Measurements from ENCODE around the gene ENO1. TPM values are rescaled to one million over a fixed set of nuclear protein-coding genes. Genes with fewer than 3 reads are reported as not detected.
"Not testable (repeated sequence)": the region's sequence is repeated elsewhere in the genome, so short reads cannot be mapped to it uniquely, and the experiment has no call there.

ENO1 gene
- total RNA-seq, 1 donor from 2014 or later = 124 TPM

DNA sequence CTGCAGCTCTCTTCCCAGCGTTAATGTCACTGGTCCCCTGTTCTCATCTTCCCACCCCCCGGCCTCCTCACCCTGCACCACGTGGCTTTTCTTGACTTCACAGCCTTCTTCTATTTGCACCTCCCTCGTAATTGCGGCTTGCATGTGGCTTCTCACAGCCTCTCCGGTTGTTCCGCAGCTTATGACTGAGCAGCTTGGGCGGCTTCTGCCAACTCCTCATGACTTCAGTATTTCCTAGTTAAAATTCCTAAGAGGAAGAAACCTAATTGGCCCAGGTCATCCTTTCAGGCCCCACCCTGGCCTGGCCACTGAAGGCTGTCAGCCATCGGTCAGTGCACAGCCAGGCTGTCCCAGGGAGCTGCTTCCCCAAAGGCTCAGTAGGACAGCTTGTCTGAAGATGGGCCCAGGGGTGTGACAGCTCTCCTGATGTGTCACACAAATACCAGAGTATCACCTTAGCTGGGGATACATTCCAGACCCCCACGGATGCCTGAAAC, 52.5 kb downstream of the ENO1 start:
- H3K27ac ChIP-seq (replicated peaks) = no peak overlapping the region
- H3K9me3 ChIP-seq (replicated peaks) = no peaks in the 10 kb centered on the region
- TF ChIP-seq, protein P1, sequence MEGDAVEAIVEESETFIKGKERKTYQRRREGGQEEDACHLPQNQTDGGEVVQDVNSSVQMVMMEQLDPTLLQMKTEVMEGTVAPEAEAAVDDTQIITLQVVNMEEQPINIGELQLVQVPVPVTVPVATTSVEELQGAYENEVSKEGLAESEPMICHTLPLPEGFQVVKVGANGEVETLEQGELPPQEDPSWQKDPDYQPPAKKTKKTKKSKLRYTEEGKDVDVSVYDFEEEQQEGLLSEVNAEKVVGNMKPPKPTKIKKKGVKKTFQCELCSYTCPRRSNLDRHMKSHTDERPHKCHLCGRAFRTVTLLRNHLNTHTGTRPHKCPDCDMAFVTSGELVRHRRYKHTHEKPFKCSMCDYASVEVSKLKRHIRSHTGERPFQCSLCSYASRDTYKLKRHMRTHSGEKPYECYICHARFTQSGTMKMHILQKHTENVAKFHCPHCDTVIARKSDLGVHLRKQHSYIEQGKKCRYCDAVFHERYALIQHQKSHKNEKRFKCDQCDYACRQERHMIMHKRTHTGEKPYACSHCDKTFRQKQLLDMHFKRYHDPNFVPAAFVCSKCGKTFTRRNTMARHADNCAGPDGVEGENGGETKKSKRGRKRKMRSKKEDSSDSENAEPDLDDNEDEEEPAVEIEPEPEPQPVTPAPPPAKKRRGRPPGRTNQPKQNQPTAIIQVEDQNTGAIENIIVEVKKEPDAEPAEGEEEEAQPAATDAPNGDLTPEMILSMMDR (IDR thresholded peaks at IDR 0.05; ENCODE audit: borderline replicate concordance) = no peak
- no peaks in the 10 kb centered on the region for H3K36me3 ChIP-seq
- H3K4me1 ChIP-seq = peaks cover 23% of the 10 kb centered on the region
- intact Hi-C loops (cut with micrococcal nuclease) = no loop called here
- H3K27me3 ChIP-seq (ENCODE audit: low read depth) = no peaks in the 10 kb centered on the region
- no peak overlapping the region for H3K4me3 ChIP-seq
- DNase-seq = peak; percentile 25

DNA sequence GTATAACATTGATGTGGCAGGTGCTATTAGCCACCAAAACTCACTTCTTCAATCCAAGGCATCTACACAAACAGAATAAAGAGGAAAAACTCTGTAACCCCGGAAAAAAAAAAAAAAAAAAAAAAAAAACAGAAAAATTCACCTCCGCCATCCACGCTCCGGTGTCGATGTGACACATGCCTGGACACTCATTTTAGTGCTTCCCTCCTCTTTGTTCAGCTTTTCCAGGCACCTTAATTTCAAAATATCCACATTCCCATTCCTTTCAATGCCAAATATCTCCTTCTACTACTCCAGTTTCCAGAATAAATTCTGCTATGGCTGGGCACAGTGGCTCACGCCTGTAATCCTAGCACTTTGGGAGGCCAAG, 55.2 kb downstream of the ENO1 start:
- no peak overlapping the region for H3K4me3 ChIP-seq
- H3K9me3 ChIP-seq (replicated peaks) = no peaks in the 10 kb centered on the region
- H3K36me3 ChIP-seq = no peaks in the 10 kb centered on the region
- TF ChIP-seq, protein P1 (IDR thresholded peaks at IDR 0.05; ENCODE audit: borderline replicate concordance) = no peak
- H3K4me1 ChIP-seq = peaks cover 31% of the 10 kb centered on the region
- intact Hi-C loops (cut with micrococcal nuclease) = no loop called here
- H3K27me3 ChIP-seq (ENCODE audit: low read depth) = no peaks in the 10 kb centered on the region
- no peak for DNase-seq
- peak overlapping the region; percentile 79 for H3K27ac ChIP-seq (replicated peaks)

DNA sequence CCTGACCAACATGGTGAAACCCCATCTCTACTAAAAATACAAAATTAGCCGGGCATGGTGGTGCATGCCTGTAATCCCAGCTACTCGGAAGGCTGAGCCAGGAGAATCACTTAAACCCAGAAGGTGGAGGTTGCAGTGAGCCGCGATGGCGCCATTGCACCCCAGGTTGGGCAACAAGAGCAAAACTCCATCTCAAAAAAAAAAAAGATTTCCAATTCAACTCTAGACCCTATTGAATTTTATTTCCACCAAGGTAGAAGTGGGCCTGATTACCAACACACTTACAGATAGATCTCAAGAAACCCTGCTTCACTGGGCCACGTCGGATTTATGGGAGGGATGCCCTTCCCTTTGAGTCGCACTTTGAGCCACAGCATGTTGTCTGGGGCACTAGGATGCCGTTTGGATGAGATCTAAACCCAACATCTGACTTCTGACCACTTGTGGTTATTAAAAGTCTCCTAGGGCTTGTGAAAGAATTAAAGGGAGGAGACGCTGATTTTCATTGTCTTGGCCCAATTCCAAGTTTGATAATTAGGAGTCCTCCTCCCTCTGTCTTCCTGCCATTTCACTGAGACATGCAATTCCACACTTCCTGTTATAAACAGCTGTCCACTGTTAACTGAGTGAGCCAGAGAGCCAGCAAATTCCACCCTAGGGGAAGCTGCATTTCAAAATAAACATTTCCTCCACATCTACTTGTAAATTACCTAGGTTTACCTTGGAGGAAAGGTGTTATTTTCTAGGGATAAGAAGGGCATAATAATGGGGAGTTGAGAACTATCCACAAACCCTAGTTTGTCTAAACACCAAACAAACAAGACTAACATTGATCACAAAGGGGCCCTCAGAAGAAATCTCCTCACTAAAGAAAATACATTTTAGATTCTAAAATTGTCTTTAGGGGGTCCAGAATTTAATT, 55.9 kb downstream of the ENO1 start:
- H3K4me3 ChIP-seq = peak overlapping the region; percentile 17
- no peak for DNase-seq
- intact Hi-C loops (cut with micrococcal nuclease) = no loop called here
- no peaks in the 10 kb centered on the region for H3K9me3 ChIP-seq (replicated peaks)
- H3K36me3 ChIP-seq = no peaks in the 10 kb centered on the region
- TF ChIP-seq, protein P1 (IDR thresholded peaks at IDR 0.05; ENCODE audit: borderline replicate concordance) = no peak
- H3K4me1 ChIP-seq = peaks cover 35% of the 10 kb centered on the region
- no peaks in the 10 kb centered on the region for H3K27me3 ChIP-seq (ENCODE audit: low read depth)
- H3K27ac ChIP-seq (replicated peaks) = peak overlapping the region; percentile 79

DNA sequence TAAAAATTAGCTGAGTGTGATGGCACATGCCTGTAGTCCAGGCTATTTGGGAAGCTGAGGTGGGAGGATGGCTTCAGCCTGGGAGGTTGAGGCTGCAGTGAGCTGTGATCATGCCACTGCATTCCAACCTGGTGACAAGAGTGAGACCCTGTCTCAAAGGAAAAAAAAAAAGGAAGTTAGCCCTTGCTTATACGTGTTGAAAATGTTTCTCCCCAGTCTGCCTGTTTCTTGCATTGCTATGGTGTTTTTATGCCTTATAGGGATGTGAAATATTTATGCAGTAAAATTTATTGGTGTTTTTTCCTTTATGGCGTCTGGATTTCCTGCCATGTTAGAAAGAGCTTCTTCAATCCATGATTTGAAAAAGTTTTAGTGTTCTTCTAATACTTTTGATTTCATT, 57.4 kb downstream of the ENO1 start:
- H3K36me3 ChIP-seq = no peaks in the 10 kb centered on the region
- H3K9me3 ChIP-seq (replicated peaks) = no peaks in the 10 kb centered on the region
- no peaks in the 10 kb centered on the region for H3K27me3 ChIP-seq (ENCODE audit: low read depth)
- intact Hi-C loops (cut with micrococcal nuclease) = no loop called here
- H3K27ac ChIP-seq (replicated peaks) = no peak overlapping the region
- TF ChIP-seq, protein P1 (IDR thresholded peaks at IDR 0.05; ENCODE audit: borderline replicate concordance) = no peak
- H3K4me1 ChIP-seq = peaks cover 48% of the 10 kb centered on the region
- DNase-seq = no peak
- H3K4me3 ChIP-seq = no peak overlapping the region

DNA sequence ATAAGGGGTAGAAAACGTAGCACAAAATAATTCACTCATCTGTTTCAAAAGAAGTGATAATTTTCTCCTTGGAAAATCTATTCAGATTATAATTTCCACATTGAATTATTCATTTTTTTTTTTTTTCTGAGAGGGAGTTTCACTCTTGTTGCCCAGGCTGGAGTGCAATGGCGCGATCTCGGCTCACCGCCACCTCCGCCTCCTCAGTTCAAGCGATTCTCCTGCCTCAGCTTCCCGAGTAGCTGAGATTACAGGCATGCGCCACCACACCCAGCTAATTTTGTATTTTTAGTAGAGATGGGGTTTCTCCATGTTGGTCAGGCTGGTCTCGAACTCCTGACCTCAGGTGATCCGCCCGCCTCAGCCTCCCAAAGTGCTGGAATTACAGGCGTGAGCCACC, 59.7 kb downstream of the ENO1 start:
- intact Hi-C loops (cut with micrococcal nuclease) = not testable (repeated sequence)
- peak overlapping the region; percentile 98 for H3K27ac ChIP-seq (replicated peaks)

DNA sequence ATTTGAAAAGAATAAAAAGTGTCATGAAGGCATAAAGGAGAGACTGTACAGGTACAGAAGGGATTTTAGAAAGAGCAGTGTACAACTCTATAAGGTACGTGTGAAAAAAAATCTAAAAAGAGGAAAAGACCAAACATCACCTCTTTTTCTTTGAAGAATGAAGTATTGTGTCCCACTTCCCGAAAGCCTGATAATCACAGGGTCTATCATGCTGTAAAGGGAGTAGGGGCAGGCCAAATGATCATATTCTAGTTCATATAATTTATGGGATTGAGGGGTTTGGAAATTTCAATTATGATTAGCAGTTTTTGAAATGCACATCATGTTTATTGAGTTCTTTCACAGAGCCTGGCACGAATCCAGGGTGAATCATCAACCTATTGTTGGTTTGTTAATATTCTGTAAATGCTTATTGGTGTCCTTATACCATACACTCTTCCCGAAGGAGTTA, 60.1 kb downstream of the ENO1 start:
- no peaks in the 10 kb centered on the region for H3K36me3 ChIP-seq
- H3K27me3 ChIP-seq (ENCODE audit: low read depth) = no peaks in the 10 kb centered on the region
- peak overlapping the region; percentile 96 for H3K4me3 ChIP-seq
- intact Hi-C loops (cut with micrococcal nuclease) = no loop called here
- peak overlapping the region; percentile 98 for H3K27ac ChIP-seq (replicated peaks)
- no peak for DNase-seq
- peaks cover 68% of the 10 kb centered on the region for H3K4me1 ChIP-seq
- TF ChIP-seq, protein P1 (IDR thresholded peaks at IDR 0.05; ENCODE audit: borderline replicate concordance) = no peak
- no peaks in the 10 kb centered on the region for H3K9me3 ChIP-seq (replicated peaks)

More for the DNA sequence above, 59.7 kb downstream of the ENO1 start:
- H3K36me3 ChIP-seq; DNase-seq; H3K27me3 ChIP-seq (ENCODE audit: low read depth); H3K9me3 ChIP-seq (replicated peaks): not testable (repeated sequence)
- Histone ChIP-seq H3K4me1 (peaks cover 68% of the 10 kb centered on the region), H3K4me3 (peak overlapping the region; percentile 96)
